ENCODE measurements around the gene NUCB1. TPM values are rescaled to one million over a fixed set of nuclear protein-coding genes. Genes with fewer than 3 reads are reported as not detected.
"Not testable (repeated sequence)": the region's sequence is repeated elsewhere in the genome, so short reads cannot be mapped to it uniquely, and the experiment has no call there.

Gene NUCB1
- total RNA-seq, 1 donor from 2014 or later = 215 TPM

DNA sequence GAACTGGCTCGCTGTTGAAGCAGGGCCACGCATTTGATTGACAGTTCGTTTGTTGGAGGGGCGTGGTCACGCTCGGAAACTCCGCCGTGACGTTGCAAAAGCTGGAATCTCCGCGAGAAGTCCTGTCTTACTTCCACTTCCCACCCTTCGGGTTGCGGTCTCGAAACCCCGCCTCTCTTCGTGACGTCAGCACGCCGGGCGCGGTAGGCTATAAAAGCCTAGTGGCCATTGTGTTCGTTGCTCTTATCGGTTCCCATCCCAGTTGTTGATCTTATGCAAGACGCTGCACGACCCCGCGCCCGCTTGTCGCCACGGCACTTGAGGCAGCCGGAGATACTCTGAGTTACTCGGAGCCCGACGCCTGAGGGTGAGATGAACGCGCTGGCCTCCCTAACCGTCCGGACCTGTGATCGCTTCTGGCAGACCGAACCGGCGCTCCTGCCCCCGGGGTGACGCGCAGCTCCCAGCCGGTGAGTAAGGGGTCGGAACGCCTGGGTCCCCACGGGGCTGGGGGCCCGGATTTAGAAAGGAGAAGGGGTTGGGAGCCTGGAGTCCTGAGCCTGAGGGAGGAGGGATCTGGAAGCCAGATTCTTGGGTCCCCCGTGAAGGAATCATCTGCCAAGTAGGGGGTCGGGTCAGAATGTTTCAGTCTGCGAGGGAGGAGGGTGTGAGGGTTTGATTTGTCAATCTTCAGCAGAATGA lies 27.8 kb upstream of the NUCB1 start, which contains the start of gene PPP1R15A:
Gene PPP1R15A (plus strand): TSS at position 240 of the 702 bp plus-strand sequence. CDS start 813 bp downstream, outside the sequence.
- peak; percentile 97 for DNase-seq (ENCODE audit: low spot score)
- Mint-ChIP-seq H3K9me3 (ENCODE audit: low read depth) (no peaks in the 10 kb centered on the region), H3K36me3 (ENCODE audit: low read depth) (peaks cover 37% of the 10 kb centered on the region), H3K27ac (ENCODE audit: unreplicated experiment) (peak within 1 kb of the TSS; percentile 100), H3K4me1 (ENCODE audit: low read depth) (peaks cover 54% of the 10 kb centered on the region), H3K4me3 (ENCODE audit: unreplicated experiment) (peak within 1 kb of the TSS; percentile 99), H3K27me3 (ENCODE audit: low read depth) (no peaks in the 10 kb centered on the region)
- TF ChIP-seq, protein P1, sequence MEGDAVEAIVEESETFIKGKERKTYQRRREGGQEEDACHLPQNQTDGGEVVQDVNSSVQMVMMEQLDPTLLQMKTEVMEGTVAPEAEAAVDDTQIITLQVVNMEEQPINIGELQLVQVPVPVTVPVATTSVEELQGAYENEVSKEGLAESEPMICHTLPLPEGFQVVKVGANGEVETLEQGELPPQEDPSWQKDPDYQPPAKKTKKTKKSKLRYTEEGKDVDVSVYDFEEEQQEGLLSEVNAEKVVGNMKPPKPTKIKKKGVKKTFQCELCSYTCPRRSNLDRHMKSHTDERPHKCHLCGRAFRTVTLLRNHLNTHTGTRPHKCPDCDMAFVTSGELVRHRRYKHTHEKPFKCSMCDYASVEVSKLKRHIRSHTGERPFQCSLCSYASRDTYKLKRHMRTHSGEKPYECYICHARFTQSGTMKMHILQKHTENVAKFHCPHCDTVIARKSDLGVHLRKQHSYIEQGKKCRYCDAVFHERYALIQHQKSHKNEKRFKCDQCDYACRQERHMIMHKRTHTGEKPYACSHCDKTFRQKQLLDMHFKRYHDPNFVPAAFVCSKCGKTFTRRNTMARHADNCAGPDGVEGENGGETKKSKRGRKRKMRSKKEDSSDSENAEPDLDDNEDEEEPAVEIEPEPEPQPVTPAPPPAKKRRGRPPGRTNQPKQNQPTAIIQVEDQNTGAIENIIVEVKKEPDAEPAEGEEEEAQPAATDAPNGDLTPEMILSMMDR (IDR thresholded peaks at IDR 0.05) = no peak

DNA sequence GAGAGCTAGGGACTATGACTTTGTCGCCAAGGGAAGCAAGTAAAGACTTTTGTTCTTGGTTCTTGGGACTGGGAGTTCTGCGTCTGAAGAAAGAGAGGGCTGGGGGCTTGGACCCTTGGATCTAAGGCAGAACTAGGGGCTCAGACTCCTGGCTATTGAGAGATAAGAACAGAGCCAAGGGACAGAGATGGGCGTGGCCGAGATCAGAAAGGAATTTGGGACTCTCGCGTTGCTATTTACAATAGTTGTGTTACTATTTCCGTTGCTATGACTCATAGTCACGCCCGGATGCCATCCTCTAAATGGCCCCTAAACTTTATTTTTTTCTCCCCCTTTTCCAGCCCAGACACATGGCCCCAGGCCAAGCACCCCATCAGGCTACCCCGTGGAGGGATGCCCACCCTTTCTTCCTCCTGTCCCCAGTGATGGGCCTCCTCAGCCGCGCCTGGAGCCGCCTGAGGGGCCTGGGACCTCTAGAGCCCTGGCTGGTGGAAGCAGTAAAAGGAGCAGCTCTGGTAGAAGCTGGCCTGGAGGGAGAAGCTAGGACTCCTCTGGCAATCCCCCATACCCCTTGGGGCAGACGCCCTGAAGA lies 27.1 kb upstream of the NUCB1 start:
- DNase-seq (ENCODE audit: low spot score) = no peak
- H3K9me3 Mint-ChIP-seq (ENCODE audit: low read depth) = no peaks in the 10 kb centered on the region
- H3K4me3 Mint-ChIP-seq (ENCODE audit: unreplicated experiment) = peak overlapping the region; percentile 99
- no peaks in the 10 kb centered on the region for H3K27me3 Mint-ChIP-seq (ENCODE audit: low read depth)
- TF ChIP-seq, protein P1 (IDR thresholded peaks at IDR 0.05) = no peak
- peaks cover 42% of the 10 kb centered on the region for H3K36me3 Mint-ChIP-seq (ENCODE audit: low read depth)
- peak overlapping the region; percentile 100 for H3K27ac Mint-ChIP-seq (ENCODE audit: unreplicated experiment)
- peaks cover 55% of the 10 kb centered on the region for H3K4me1 Mint-ChIP-seq (ENCODE audit: low read depth)

DNA sequence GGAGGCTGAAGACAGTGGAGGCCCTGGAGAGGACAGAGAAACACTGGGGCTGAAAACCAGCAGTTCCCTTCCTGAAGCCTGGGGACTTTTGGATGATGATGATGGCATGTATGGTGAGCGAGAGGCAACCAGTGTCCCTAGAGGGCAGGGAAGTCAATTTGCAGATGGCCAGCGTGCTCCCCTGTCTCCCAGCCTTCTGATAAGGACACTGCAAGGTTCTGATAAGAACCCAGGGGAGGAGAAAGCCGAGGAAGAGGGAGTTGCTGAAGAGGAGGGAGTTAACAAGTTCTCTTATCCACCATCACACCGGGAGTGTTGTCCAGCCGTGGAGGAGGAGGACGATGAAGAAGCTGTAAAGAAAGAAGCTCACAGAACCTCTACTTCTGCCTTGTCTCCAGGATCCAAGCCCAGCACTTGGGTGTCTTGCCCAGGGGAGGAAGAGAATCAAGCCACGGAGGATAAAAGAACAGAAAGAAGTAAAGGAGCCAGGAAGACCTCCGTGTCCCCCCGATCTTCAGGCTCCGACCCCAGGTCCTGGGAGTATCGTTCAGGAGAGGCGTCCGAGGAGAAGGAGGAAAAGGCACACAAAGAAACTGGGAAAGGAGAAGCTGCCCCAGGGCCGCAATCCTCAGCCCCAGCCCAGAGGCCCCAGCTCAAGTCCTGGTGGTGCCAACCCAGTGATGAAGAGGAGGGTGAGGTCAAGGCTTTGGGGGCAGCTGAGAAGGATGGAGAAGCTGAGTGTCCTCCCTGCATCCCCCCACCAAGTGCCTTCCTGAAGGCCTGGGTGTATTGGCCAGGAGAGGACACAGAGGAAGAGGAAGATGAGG lies 26.4 kb upstream of the NUCB1 start:
- Mint-ChIP-seq H3K36me3 (ENCODE audit: low read depth) (peaks cover 44% of the 10 kb centered on the region), H3K4me1 (ENCODE audit: low read depth) (peaks cover 50% of the 10 kb centered on the region), H3K27me3 (ENCODE audit: low read depth) (no peaks in the 10 kb centered on the region), H3K9me3 (ENCODE audit: low read depth) (no peaks in the 10 kb centered on the region), H3K27ac (ENCODE audit: unreplicated experiment) (peak overlapping the region; percentile 100), H3K4me3 (ENCODE audit: unreplicated experiment) (peak overlapping the region; percentile 99)
- no peak for DNase-seq (ENCODE audit: low spot score)
- TF ChIP-seq, protein P1 (IDR thresholded peaks at IDR 0.05) = no peak

DNA sequence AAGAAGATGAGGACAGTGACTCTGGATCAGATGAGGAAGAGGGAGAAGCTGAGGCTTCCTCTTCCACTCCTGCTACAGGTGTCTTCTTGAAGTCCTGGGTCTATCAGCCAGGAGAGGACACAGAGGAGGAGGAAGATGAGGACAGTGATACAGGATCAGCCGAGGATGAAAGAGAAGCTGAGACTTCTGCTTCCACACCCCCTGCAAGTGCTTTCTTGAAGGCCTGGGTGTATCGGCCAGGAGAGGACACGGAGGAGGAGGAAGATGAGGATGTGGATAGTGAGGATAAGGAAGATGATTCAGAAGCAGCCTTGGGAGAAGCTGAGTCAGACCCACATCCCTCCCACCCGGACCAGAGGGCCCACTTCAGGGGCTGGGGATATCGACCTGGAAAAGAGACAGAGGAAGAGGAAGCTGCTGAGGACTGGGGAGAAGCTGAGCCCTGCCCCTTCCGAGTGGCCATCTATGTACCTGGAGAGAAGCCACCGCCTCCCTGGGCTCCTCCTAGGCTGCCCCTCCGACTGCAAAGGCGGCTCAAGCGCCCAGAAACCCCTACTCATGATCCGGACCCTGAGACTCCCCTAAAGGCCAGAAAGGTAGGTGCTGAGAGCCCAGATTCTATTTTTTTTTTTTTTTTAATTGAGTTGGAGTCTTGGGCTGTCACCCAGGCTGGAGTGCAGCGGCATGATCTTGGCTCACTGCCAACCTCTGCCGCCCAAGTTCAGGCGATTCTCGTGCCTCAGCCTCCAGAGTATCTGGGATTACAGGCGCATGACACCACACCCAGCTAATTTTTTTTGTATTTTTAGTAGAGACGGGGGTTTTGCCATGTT lies 25.6 kb upstream of the NUCB1 start:
- Mint-ChIP-seq H3K27ac (ENCODE audit: unreplicated experiment) (peak overlapping the region; percentile 100), H3K36me3 (ENCODE audit: low read depth) (peaks cover 44% of the 10 kb centered on the region), H3K9me3 (ENCODE audit: low read depth) (no peaks in the 10 kb centered on the region), H3K4me1 (ENCODE audit: low read depth) (peaks cover 47% of the 10 kb centered on the region), H3K27me3 (ENCODE audit: low read depth) (no peaks in the 10 kb centered on the region), H3K4me3 (ENCODE audit: unreplicated experiment) (peak overlapping the region; percentile 99)
- TF ChIP-seq, protein P1 (IDR thresholded peaks at IDR 0.05) = no peak
- no peak for DNase-seq (ENCODE audit: low spot score)

DNA sequence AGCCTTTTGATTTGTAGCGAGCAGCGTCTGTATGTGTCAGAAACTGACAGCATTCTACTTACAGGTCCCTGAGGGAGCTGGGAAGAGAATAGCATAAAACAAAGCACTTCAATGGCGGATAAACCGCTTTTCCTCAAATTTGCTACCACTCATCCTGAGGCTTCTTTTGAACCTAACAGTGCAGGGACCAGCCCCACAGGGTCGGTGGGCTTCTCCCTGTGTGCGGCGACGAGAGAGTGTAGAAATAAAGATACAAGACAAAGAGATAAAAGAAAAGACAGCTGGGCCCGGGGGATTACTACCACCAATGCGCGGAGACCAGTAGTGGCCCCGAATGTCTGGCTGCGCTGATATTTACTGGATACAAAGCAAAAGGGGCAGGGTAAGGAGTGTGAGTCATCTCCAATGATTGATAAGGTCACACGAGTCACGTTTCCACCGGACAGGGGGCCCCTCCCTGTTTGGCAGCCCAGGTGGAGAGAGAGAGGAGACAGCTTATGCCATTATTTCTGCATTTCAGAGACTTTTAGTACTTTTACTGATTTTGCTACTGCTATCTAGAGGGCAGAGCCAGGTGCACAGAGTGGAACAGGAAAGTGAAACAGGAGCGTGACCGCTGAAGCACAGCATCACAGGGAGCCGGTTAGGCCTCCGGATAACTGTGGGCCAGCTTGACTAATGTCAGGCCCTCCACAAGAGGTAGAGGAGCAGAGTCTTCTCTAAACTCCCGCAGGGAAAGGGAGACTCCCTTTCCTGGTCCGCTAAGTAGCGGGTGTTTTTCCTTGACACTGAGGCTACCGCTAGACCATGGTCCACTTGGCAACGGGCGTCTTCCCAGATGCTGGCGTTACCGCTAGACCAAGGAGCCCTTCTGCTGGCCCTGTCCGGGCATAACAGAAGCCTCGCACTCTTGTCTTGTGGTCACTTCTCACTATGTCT lies 23.8 kb upstream of the NUCB1 start:
- Mint-ChIP-seq H3K4me3 (ENCODE audit: unreplicated experiment) (peak overlapping the region; percentile 99), H3K36me3 (ENCODE audit: low read depth) (peaks cover 44% of the 10 kb centered on the region), H3K4me1 (ENCODE audit: low read depth) (peaks cover 47% of the 10 kb centered on the region), H3K27ac (ENCODE audit: unreplicated experiment) (peak overlapping the region; percentile 100)
- not testable (repeated sequence) for H3K27me3 Mint-ChIP-seq (ENCODE audit: low read depth); H3K9me3 Mint-ChIP-seq (ENCODE audit: low read depth); DNase-seq (ENCODE audit: low spot score)
